ENCODE measurements around the gene DYSF. TPM values are rescaled to one million over a fixed set of nuclear protein-coding genes. Genes with fewer than 3 reads are reported as not detected.

The DYSF gene
- polyA plus RNA-seq, 1 donor (not counting 4 experiments of a cell fraction or from before 2014, with no cell fraction given): 8.2 TPM

GRCh38 chr2:71678874-71679273, 225.5 kb downstream of the DYSF start:
- dilution Hi-C loops (cut with MboI; ENCODE audit: extremely low pct_ligation_motif_present, low sequenced_read_pairs): no loop called here
- no peak overlapping the region for H3K9ac ChIP-seq (ENCODE audit: control insufficient read depth, extremely low read depth, insufficient read depth, low read length)
- TF ChIP-seq CTCF (optimal IDR thresholded peaks at IDR 0.05 in 1 of 3, IDR thresholded peaks at IDR 0.05 in 1 of 3, conservative IDR thresholded peaks at IDR 0.05 in 1 of 3; ENCODE audit: extremely low read depth in 1 of 3, insufficient read depth in 2 of 3, low read length in 3 of 3): no peak
- TF ChIP-seq EZH2 (IDR thresholded peaks at IDR 0.05; ENCODE audit: low read length): no peak
- no peaks in the 10 kb centered on the region for H3K79me2 ChIP-seq (ENCODE audit: control insufficient read depth, insufficient read depth, low read length)
- H3K4me1 ChIP-seq (ENCODE audit: control insufficient read depth, extremely low read depth, insufficient read depth, low read length): peaks cover 10% of the 10 kb centered on the region
- no peak for DNase-seq (ENCODE audit: low read depth, low spot score)
- no peak for FAIRE-seq
- no peak overlapping the region for H3K4me3 ChIP-seq (ENCODE audit: control insufficient read depth in 2 of 3, extremely low read depth in 1 of 3, insufficient read depth in 2 of 3, low read depth in 1 of 3, low read length in 3 of 3)
- H3K36me3 ChIP-seq (ENCODE audit: control insufficient read depth in 2 of 2, extremely low read depth in 1 of 2, insufficient read depth in 2 of 2, low read length in 2 of 2): no peaks in the 10 kb centered on the region
- H2AFZ ChIP-seq (ENCODE audit: control insufficient read depth, low read length): no peak overlapping the region
- H3K9me1 ChIP-seq (ENCODE audit: control insufficient read depth, extremely low read depth, insufficient read depth, low read length): no peaks in the 10 kb centered on the region
- H3K27ac ChIP-seq (ENCODE audit: control insufficient read depth, insufficient read depth, low read length): no peak overlapping the region
- H3K27me3 ChIP-seq (ENCODE audit: control insufficient read depth, extremely low read depth, insufficient read depth, low read length): no peaks in the 10 kb centered on the region
- H4K20me1 ChIP-seq (ENCODE audit: control insufficient read depth, extremely low read depth, insufficient read depth, low read length): no peaks in the 10 kb centered on the region
- H3K4me2 ChIP-seq (ENCODE audit: control insufficient read depth, extremely low read depth, insufficient read depth, low read depth, low read length): no peak overlapping the region
- no peaks in the 10 kb centered on the region for H3K9me3 ChIP-seq (ENCODE audit: control insufficient read depth, low read depth, low read length)

GRCh38 chr2:71679491-71679890, 226.1 kb downstream of the DYSF start:
- FAIRE-seq: no peak
- H3K4me3 ChIP-seq (ENCODE audit: control insufficient read depth in 2 of 3, extremely low read depth in 1 of 3, insufficient read depth in 2 of 3, low read depth in 1 of 3, low read length in 3 of 3): no peak overlapping the region
- no peaks in the 10 kb centered on the region for H3K79me2 ChIP-seq (ENCODE audit: control insufficient read depth, insufficient read depth, low read length)
- TF ChIP-seq CTCF (optimal IDR thresholded peaks at IDR 0.05 in 1 of 3, IDR thresholded peaks at IDR 0.05 in 1 of 3, conservative IDR thresholded peaks at IDR 0.05 in 1 of 3; ENCODE audit: extremely low read depth in 1 of 3, insufficient read depth in 2 of 3, low read length in 3 of 3) (no peak), EZH2 (IDR thresholded peaks at IDR 0.05; ENCODE audit: low read length) (no peak)
- no peak overlapping the region for H2AFZ ChIP-seq (ENCODE audit: control insufficient read depth, low read length)
- no peaks in the 10 kb centered on the region for H4K20me1 ChIP-seq (ENCODE audit: control insufficient read depth, extremely low read depth, insufficient read depth, low read length)
- H3K9me3 ChIP-seq (ENCODE audit: control insufficient read depth, low read depth, low read length): no peaks in the 10 kb centered on the region
- H3K4me2 ChIP-seq (ENCODE audit: control insufficient read depth, extremely low read depth, insufficient read depth, low read depth, low read length): no peak overlapping the region
- peaks cover 10% of the 10 kb centered on the region for H3K4me1 ChIP-seq (ENCODE audit: control insufficient read depth, extremely low read depth, insufficient read depth, low read length)
- no peaks in the 10 kb centered on the region for H3K9me1 ChIP-seq (ENCODE audit: control insufficient read depth, extremely low read depth, insufficient read depth, low read length)
- no peaks in the 10 kb centered on the region for H3K36me3 ChIP-seq (ENCODE audit: control insufficient read depth in 2 of 2, extremely low read depth in 1 of 2, insufficient read depth in 2 of 2, low read length in 2 of 2)
- dilution Hi-C loops (cut with MboI; ENCODE audit: extremely low pct_ligation_motif_present, low sequenced_read_pairs): no loop called here
- no peaks in the 10 kb centered on the region for H3K27me3 ChIP-seq (ENCODE audit: control insufficient read depth, extremely low read depth, insufficient read depth, low read length)
- no peak for DNase-seq (ENCODE audit: low read depth, low spot score)
- H3K9ac ChIP-seq (ENCODE audit: control insufficient read depth, extremely low read depth, insufficient read depth, low read length): no peak overlapping the region
- no peak overlapping the region for H3K27ac ChIP-seq (ENCODE audit: control insufficient read depth, insufficient read depth, low read length)

Measured in keratinocyte (primary cell).